ENCODE results near the gene DIP2C.

The DIP2C gene

GRCh38 chr10:494556-494955 lies 194.9 kb downstream of the DIP2C start:
- DNase-seq (ENCODE audit: low read depth): no peak

GRCh38 chr10:494149-494542 lies 195.3 kb downstream of the DIP2C start:
- DNase-seq (ENCODE audit: low read depth): no peak

GRCh38 chr10:493391-494148 lies 195.9 kb downstream of the DIP2C start:
- no peak for DNase-seq (ENCODE audit: low read depth)

GRCh38 chr10:492836-493235 lies 196.6 kb downstream of the DIP2C start:
- DNase-seq (ENCODE audit: low read depth): no peak

- no peak for DNase-seq (ENCODE audit: low read depth)
These were observed 197.6 kb downstream of the DIP2C start for GRCh38 chr10:491667-492424.

GRCh38 chr10:490891-491571 lies 198.4 kb downstream of the DIP2C start:
- DNase-seq (ENCODE audit: low read depth): no peak

- DNase-seq (ENCODE audit: low read depth): no peak
These were observed 199.2 kb downstream of the DIP2C start for GRCh38 chr10:490256-490655.

- DNase-seq (ENCODE audit: low read depth): no peak
These were observed 200.1 kb downstream of the DIP2C start for GRCh38 chr10:489330-489729.

GRCh38 chr10:488933-489215 lies 200.6 kb downstream of the DIP2C start:
- DNase-seq (ENCODE audit: low read depth): no peak

- no peak for DNase-seq (ENCODE audit: low read depth)
These were observed 201.2 kb downstream of the DIP2C start for GRCh38 chr10:488081-488932.

GRCh38 chr10:486666-487322 lies 202.7 kb downstream of the DIP2C start:
- no peak for DNase-seq (ENCODE audit: low read depth)

GRCh38 chr10:486206-486605 lies 203.3 kb downstream of the DIP2C start:
- DNase-seq (ENCODE audit: low read depth): no peak

- no peak for DNase-seq (ENCODE audit: low read depth)
These were observed 203.7 kb downstream of the DIP2C start for GRCh38 chr10:485776-486175.

GRCh38 chr10:484925-485661 lies 204.4 kb downstream of the DIP2C start:
- peak; percentile 5 for DNase-seq (ENCODE audit: low read depth)

GRCh38 chr10:484441-484924 lies 205.0 kb downstream of the DIP2C start:
- peak; percentile 10 for DNase-seq (ENCODE audit: low read depth)

GRCh38 chr10:483261-483660 lies 206.2 kb downstream of the DIP2C start:
- DNase-seq (ENCODE audit: low read depth): no peak

GRCh38 chr10:482848-483247 lies 206.6 kb downstream of the DIP2C start:
- no peak for DNase-seq (ENCODE audit: low read depth)

- DNase-seq (ENCODE audit: low read depth): no peak
These were observed 207.4 kb downstream of the DIP2C start for GRCh38 chr10:482051-482501.

- no peak for DNase-seq (ENCODE audit: low read depth)
These were observed 207.8 kb downstream of the DIP2C start for GRCh38 chr10:481628-482027.

- DNase-seq (ENCODE audit: low read depth): no peak
These were observed 208.4 kb downstream of the DIP2C start for GRCh38 chr10:480928-481552.

Measured in activated gamma-delta T cell treated with anti-CD3 and anti-CD28 coated beads, Interleukin-2, amount 50 U/mL, for 16 hours (primary cell).